ENCODE results near the gene CELF5. TPM values are rescaled to one million over a fixed set of nuclear protein-coding genes. Genes with fewer than 3 reads are reported as not detected.
A peak's percentile ranks its signal among the peaks of the same experiment; 100 is the strongest.

The CELF5 gene
- total RNA-seq, 1 experiment from 2014 or later = 1.2 TPM

GRCh38 chr19:3276341-3276799 is 51.9 kb downstream of the CELF5 start:
- Histone ChIP-seq H3K9me3 (ENCODE audit: control insufficient read depth, insufficient read depth, low read depth, low read length) (no peaks in the 10 kb centered on the region; the same call in 1 of the 2 replicates), H3K27ac (ENCODE audit: low read length) (no peak overlapping the region), H3K4me1 (ENCODE audit: control insufficient read depth, insufficient read depth, low read length) (peaks cover 3% of the 10 kb centered on the region; the same call in 1 of the 2 replicates), H3K4me3 (ENCODE audit: low read depth in 2 of 2, low read length in 2 of 2) (peak overlapping the region in 1 of 2 experiments; percentile 23; a peak in 1 of 4 replicates), H3K27me3 (ENCODE audit: control insufficient read depth, insufficient read depth, low read length) (no peaks in the 10 kb centered on the region), H3K36me3 (ENCODE audit: control insufficient read depth, insufficient read depth, low read length) (no peaks in the 10 kb centered on the region)
- BruUV-seq (replicated peaks) = no TSS peak
- ATAC-seq (peak; percentile 65), DNase-seq (ENCODE audit: low read depth, low spot score) (no peak)
- TF ChIP-seq TCF7L2 (IDR thresholded peaks at IDR 0.05; ENCODE audit: low read depth, low read length) (no peak), POLR2AphosphoS5 (IDR thresholded peaks at IDR 0.05; ENCODE audit: low read depth, low read length) (no peak), CTCF (IDR thresholded peaks at IDR 0.05) (no peak), REST (IDR thresholded peaks at IDR 0.05; ENCODE audit: insufficient read depth in 1 of 2, low read depth in 2 of 2, low read length in 1 of 2) (no peak), SIN3A (IDR thresholded peaks at IDR 0.05; ENCODE audit: borderline replicate concordance, insufficient read depth, low read depth, low read length) (no peak)
- intact Hi-C loops (cut with micrococcal nuclease; ENCODE audit: unreplicated experiment) (no loop called here), in situ Hi-C loops (cut with HindIII; ENCODE audit: low pct_unique_long_range_greater_than_20kb, low sequenced_read_pairs) (no loop called here)
- CTCF ChIA-PET = interaction anchor here (0.5 to 1.1 kb wide), 7 partner anchors 12 to 731 kb away, joined by 3 to 7 read pairs (median 3); no protein-coding TSS in a partner anchor
- POLR2A ChIA-PET = no interaction called here

GRCh38 chr19:3277649-3278048 is 53.2 kb downstream of the CELF5 start:
- no TSS peak for BruUV-seq (replicated peaks)
- Histone ChIP-seq H3K9me3 (ENCODE audit: control insufficient read depth, insufficient read depth, low read depth, low read length) (no peaks in the 10 kb centered on the region; the same call in 1 of the 2 replicates), H3K36me3 (ENCODE audit: control insufficient read depth, insufficient read depth, low read length) (no peaks in the 10 kb centered on the region), H3K27ac (ENCODE audit: low read length) (no peak overlapping the region), H3K27me3 (ENCODE audit: control insufficient read depth, insufficient read depth, low read length) (no peaks in the 10 kb centered on the region), H3K4me3 (ENCODE audit: low read depth in 2 of 2, low read length in 2 of 2) (no peak overlapping the region), H3K4me1 (ENCODE audit: control insufficient read depth, insufficient read depth, low read length) (peaks cover 3% of the 10 kb centered on the region; the same call in 1 of the 2 replicates)
- no peak for ATAC-seq
- ChIA-PET POLR2A (no interaction called here), CTCF (no interaction called here)
- DNase-seq (ENCODE audit: low read depth, low spot score) = no peak
- in situ Hi-C loops (cut with HindIII; ENCODE audit: low pct_unique_long_range_greater_than_20kb, low sequenced_read_pairs) = no loop called here
- TF ChIP-seq CTCF (IDR thresholded peaks at IDR 0.05) = no peak
- no peak for TF ChIP-seq POLR2AphosphoS5 (IDR thresholded peaks at IDR 0.05; ENCODE audit: low read depth, low read length)
- TF ChIP-seq SIN3A (IDR thresholded peaks at IDR 0.05; ENCODE audit: borderline replicate concordance, insufficient read depth, low read depth, low read length) = no peak
- TF ChIP-seq REST (IDR thresholded peaks at IDR 0.05; ENCODE audit: insufficient read depth in 1 of 2, low read depth in 2 of 2, low read length in 1 of 2) = no peak
- no peak for TF ChIP-seq TCF7L2 (IDR thresholded peaks at IDR 0.05; ENCODE audit: low read depth, low read length)
- intact Hi-C loops (cut with micrococcal nuclease; ENCODE audit: unreplicated experiment) = no loop called here
